ENCODE results near the gene NHEJ1. TPM values are rescaled to one million over a fixed set of nuclear protein-coding genes. Genes with fewer than 3 reads are reported as not detected.

The NHEJ1 gene
- total and polyA plus RNA-seq, 2 of the 13 experiments (the other 11 are each of a cell fraction or from before 2014, with no cell fraction given), result 30.0 to 30.7 TPM

DNA sequence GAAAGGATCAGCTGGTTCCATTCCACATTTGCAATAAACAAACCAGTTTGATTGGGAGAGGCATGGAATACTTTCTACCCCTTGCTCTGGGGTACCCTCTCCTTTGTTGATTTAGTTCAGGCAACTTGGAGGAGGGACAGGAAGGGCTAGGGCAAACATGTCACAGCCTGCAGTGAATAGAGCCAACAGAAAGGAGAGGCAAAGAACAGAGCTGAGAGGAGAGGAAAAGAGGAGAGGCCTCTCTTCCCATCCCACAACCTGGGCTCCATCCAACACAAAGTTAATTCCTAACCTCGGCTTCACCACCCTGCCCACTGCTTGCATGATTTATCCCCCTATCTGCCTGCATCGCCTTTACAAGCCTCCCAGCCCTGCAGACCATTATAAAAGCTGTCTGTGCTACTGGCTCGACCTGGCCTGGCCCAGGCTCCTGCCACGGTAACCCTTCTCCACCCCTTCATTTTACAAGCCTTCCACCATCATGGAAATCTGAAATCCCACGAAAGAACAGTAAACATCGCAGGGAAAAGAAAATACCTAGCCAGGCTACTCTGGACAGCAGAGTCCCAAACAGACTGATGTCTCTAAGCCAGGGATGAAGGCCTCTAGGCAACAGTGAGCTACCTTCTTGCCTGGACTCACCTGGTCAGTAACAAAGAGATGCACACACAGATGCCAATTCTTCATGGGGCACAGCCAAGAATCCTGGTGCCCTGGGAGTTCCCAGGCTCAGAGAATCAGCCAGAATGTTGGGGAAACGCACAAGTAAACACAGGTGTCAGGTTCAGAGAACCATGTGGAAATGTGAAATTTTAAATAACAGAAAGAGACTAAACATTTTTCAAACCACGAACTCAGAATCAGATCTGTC, 43.6 kb downstream of the NHEJ1 start (continued):
- TF ChIP-seq ZNF484 (CRISPR knock-in tag; IDR thresholded peaks at IDR 0.05; ENCODE audit: borderline replicate concordance, low read depth), result no peak
- TF ChIP-seq ZMYM3 (CRISPR knock-in tag; IDR thresholded peaks at IDR 0.05), result peak; percentile 61; the same call in 1 of the 2 replicates
- no peak for TF ChIP-seq FIP1L1 (IDR thresholded peaks at IDR 0.05; ENCODE audit: borderline replicate concordance, insufficient read depth, low read depth, low read length)
- no peak for TF ChIP-seq ZSCAN22 (CRISPR knock-in tag; IDR thresholded peaks at IDR 0.05)
- TF ChIP-seq PBX2 (CRISPR knock-in tag; IDR thresholded peaks at IDR 0.05), result no peak
- TF ChIP-seq NPAS2 (CRISPR knock-in tag; IDR thresholded peaks at IDR 0.05; ENCODE audit: borderline replicate concordance), result 0 out of 2 replicates have a peak, but pooled peaks have one; percentile 64
- no peak for TF ChIP-seq FOXP1 (IDR thresholded peaks at IDR 0.05)
- peak; percentile 76; the same call in 1 of the 2 replicates for TF ChIP-seq FOXP1 (CRISPR knock-in tag; IDR thresholded peaks at IDR 0.05)
- no peak for TF ChIP-seq U2AF2 (IDR thresholded peaks at IDR 0.05; ENCODE audit: low read depth, low read length)
- TF ChIP-seq, protein P1, sequence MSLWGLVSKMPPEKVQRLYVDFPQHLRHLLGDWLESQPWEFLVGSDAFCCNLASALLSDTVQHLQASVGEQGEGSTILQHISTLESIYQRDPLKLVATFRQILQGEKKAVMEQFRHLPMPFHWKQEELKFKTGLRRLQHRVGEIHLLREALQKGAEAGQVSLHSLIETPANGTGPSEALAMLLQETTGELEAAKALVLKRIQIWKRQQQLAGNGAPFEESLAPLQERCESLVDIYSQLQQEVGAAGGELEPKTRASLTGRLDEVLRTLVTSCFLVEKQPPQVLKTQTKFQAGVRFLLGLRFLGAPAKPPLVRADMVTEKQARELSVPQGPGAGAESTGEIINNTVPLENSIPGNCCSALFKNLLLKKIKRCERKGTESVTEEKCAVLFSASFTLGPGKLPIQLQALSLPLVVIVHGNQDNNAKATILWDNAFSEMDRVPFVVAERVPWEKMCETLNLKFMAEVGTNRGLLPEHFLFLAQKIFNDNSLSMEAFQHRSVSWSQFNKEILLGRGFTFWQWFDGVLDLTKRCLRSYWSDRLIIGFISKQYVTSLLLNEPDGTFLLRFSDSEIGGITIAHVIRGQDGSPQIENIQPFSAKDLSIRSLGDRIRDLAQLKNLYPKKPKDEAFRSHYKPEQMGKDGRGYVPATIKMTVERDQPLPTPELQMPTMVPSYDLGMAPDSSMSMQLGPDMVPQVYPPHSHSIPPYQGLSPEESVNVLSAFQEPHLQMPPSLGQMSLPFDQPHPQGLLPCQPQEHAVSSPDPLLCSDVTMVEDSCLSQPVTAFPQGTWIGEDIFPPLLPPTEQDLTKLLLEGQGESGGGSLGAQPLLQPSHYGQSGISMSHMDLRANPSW (CRISPR knock-in tag; IDR thresholded peaks at IDR 0.05; ENCODE audit: borderline replicate concordance), result no peak
- TF ChIP-seq ZNF432 (CRISPR knock-in tag; IDR thresholded peaks at IDR 0.05; ENCODE audit: borderline replicate concordance), result no peak
- no peak for TF ChIP-seq DNMT3B (CRISPR knock-in tag; conservative IDR thresholded peaks at IDR 0.05)
- no peak; the same call in 1 of the 2 replicates for TF ChIP-seq ZNF12 (CRISPR knock-in tag; IDR thresholded peaks at IDR 0.05)
- peak; percentile 74 for TF ChIP-seq ELF3 (CRISPR knock-in tag; IDR thresholded peaks at IDR 0.05)
- peak in 1 of 2 experiments; percentile 75; a peak in 2 of 4 replicates for TF ChIP-seq EP300 (IDR thresholded peaks at IDR 0.05; ENCODE audit: low read depth in 2 of 2, low read length in 2 of 2)
- TF ChIP-seq EP300 (CRISPR knock-in tag; IDR thresholded peaks at IDR 0.05; ENCODE audit: borderline replicate concordance), result no peak
- TF ChIP-seq ZNF333 (CRISPR knock-in tag; IDR thresholded peaks at IDR 0.05; ENCODE audit: borderline replicate concordance), result no peak
- no peak; the same call in 1 of the 2 replicates for TF ChIP-seq PHF8 (CRISPR knock-in tag; IDR thresholded peaks at IDR 0.05)
- no peak for TF ChIP-seq FLYWCH1 (CRISPR knock-in tag; IDR thresholded peaks at IDR 0.05)
- TF ChIP-seq E2F5 (CRISPR knock-in tag; conservative IDR thresholded peaks at IDR 0.05), result no peak
- TF ChIP-seq, protein P2, sequence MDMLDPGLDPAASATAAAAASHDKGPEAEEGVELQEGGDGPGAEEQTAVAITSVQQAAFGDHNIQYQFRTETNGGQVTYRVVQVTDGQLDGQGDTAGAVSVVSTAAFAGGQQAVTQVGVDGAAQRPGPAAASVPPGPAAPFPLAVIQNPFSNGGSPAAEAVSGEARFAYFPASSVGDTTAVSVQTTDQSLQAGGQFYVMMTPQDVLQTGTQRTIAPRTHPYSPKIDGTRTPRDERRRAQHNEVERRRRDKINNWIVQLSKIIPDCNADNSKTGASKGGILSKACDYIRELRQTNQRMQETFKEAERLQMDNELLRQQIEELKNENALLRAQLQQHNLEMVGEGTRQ (IDR thresholded peaks at IDR 0.05; ENCODE audit: low read depth, low read length), result no peak
- TF ChIP-seq, protein P2 (CRISPR knock-in tag; IDR thresholded peaks at IDR 0.05; ENCODE audit: borderline replicate concordance), result no peak
- peak; percentile 90 for TF ChIP-seq ETV5 (CRISPR knock-in tag; IDR thresholded peaks at IDR 0.05; ENCODE audit: borderline replicate concordance)

All from HepG2 (cell line).